RWPE2 (cell line): ENCODE results near the gene YAP1.

ENCODE experiments used
- ATAC-seq: fragments of 200-7000 bp; cut with Tn5 transposase; 3 replicates; pipeline ENCODE4 v1.9.1; 2021; ENCODE audit warnings: low read depth
- DNase-seq: peaks from one replicate; pipeline ENCODE4 v3.0.0-alpha.2; 2020; ENCODE audit warnings: low spot score
- H3K27ac ChIP-seq: fragments of 450-650 bp; 2 replicates; pipeline ENCODE4 v1.5.1; 2017; ENCODE audit warnings: mild to moderate bottlenecking; ENCODE audit not compliant: poor library complexity, severe bottlenecking
- H3K27me3 ChIP-seq: fragments of 250-450 bp; sonication (Bioruptor Pico); 2 replicates; pipeline ENCODE4 v1.5.1; 2021; ENCODE audit warnings: mild to moderate bottlenecking, moderate library complexity; ENCODE audit not compliant: insufficient read depth, poor library complexity, severe bottlenecking
- H3K36me3 ChIP-seq: fragments of 250-450 bp; sonication (Bioruptor Pico); 2 replicates; pipeline ENCODE4 v1.5.1; 2020; ENCODE audit warnings: low read depth, mild to moderate bottlenecking, moderate library complexity
- H3K4me1 ChIP-seq: fragments of 250-450 bp; sonication (Bioruptor Pico); 2 replicates; pipeline ENCODE4 v1.5.1; 2021; ENCODE audit warnings: mild to moderate bottlenecking, moderate library complexity; ENCODE audit not compliant: insufficient read depth, poor library complexity, severe bottlenecking
- H3K4me3 ChIP-seq: fragments of 250-450 bp; sonication (Bioruptor Pico); 2 replicates; pipeline ENCODE4 v1.5.1; 2021; ENCODE audit warnings: mild to moderate bottlenecking, moderate library complexity; ENCODE audit not compliant: severe bottlenecking
- H3K9me3 ChIP-seq: fragments of 250-450 bp; sonication (Bioruptor Pico); 2 replicates; pipeline ENCODE4 v1.5.1; 2021; ENCODE audit warnings: mild to moderate bottlenecking, moderate library complexity; ENCODE audit not compliant: severe bottlenecking
- CTCF ChIP-seq: fragments of 450-650 bp; IDR thresholded peaks from one replicate; pipeline ENCODE4 v1.5.1; 2017; ENCODE audit warnings: mild to moderate bottlenecking, moderate library complexity; ENCODE audit not compliant: poor library complexity, severe bottlenecking

YAP1 gene

GRCh38 chr11:102085864-102086551, 24.2 kb upstream of the YAP1 start:
- H3K4me3 ChIP-seq: no peak overlapping the region
- no peak for TF ChIP-seq CTCF
- no peaks in the 10 kb centered on the region for H3K4me1 ChIP-seq
- DNase-seq (no peak), ATAC-seq (0 out of 3 replicates have a peak, but pooled peaks have one; percentile 48)
- no peaks in the 10 kb centered on the region for H3K36me3 ChIP-seq
- no peaks in the 10 kb centered on the region for H3K27me3 ChIP-seq
- H3K9me3 ChIP-seq: no peaks in the 10 kb centered on the region
- no peak overlapping the region for H3K27ac ChIP-seq

GRCh38 chr11:102097186-102097585, 13.1 kb upstream of the YAP1 start:
- TF ChIP-seq CTCF: no peak
- no peak for DNase-seq
- H3K27ac ChIP-seq: no peak overlapping the region
- H3K9me3 ChIP-seq: no peaks in the 10 kb centered on the region
- H3K36me3 ChIP-seq: no peaks in the 10 kb centered on the region
- H3K4me1 ChIP-seq: no peaks in the 10 kb centered on the region
- H3K27me3 ChIP-seq: no peaks in the 10 kb centered on the region
- no peak overlapping the region for H3K4me3 ChIP-seq
- no peak for ATAC-seq

- no peak for TF ChIP-seq CTCF
- no peaks in the 10 kb centered on the region for H3K36me3 ChIP-seq
Measured at GRCh38 chr11:102099755-102100154, 10.5 kb upstream of the YAP1 start.

GRCh38 chr11:102108734-102109440, 1.4 kb upstream of the YAP1 start:
- H3K36me3 ChIP-seq: peaks cover 7% of the 10 kb centered on the region; the same call in 1 of the 2 replicates
- DNase-seq (no peak), ATAC-seq (no peak)
- H3K4me3 ChIP-seq: no peak overlapping the region
- H3K9me3 ChIP-seq: no peaks in the 10 kb centered on the region
- no peak for TF ChIP-seq CTCF
- peak overlapping the region; percentile 98 for H3K27ac ChIP-seq
- no peaks in the 10 kb centered on the region for H3K27me3 ChIP-seq
- H3K4me1 ChIP-seq: peaks cover 14% of the 10 kb centered on the region

More at GRCh38 chr11:102099755-102100154, 10.5 kb upstream of the YAP1 start:
- no peak overlapping the region for H3K4me3 ChIP-seq
- H3K9me3 ChIP-seq: no peaks in the 10 kb centered on the region
- ATAC-seq: no peak
- no peaks in the 10 kb centered on the region for H3K4me1 ChIP-seq
- H3K27ac ChIP-seq: no peak overlapping the region
- no peak for DNase-seq
- no peaks in the 10 kb centered on the region for H3K27me3 ChIP-seq

GRCh38 chr11:102110761-102111010, 439 bp downstream of the YAP1 start:
- TF ChIP-seq CTCF: no peak
- peak overlapping the region; percentile 98 for H3K27ac ChIP-seq
- H3K27me3 ChIP-seq: no peaks in the 10 kb centered on the region
- ATAC-seq (no peak), DNase-seq (no peak)
- H3K9me3 ChIP-seq: no peaks in the 10 kb centered on the region
- peak overlapping the region; percentile 89 for H3K4me3 ChIP-seq
- peaks cover 32% of the 10 kb centered on the region for H3K4me1 ChIP-seq
- peaks cover 25% of the 10 kb centered on the region for H3K36me3 ChIP-seq
